SU-DHL-6 (cell line): ENCODE results near the gene GPRIN3.

Experiments
- CTCF ChIP-seq: fragments of 200-600 bp; sonication (generic); IDR thresholded peaks from one replicate; pipeline ENCODE4 v1.5.1; 2017; ENCODE audit warnings: antibody characterized with exemption, mild to moderate bottlenecking, low read length, moderate library complexity; ENCODE audit not compliant: insufficient read depth, poor library complexity, severe bottlenecking
- EZH2phosphoT487 ChIP-seq: fragments of 200-600 bp; sonication (generic), shearing (Covaris generic); conservative IDR thresholded peaks from 2 replicates; pipeline ENCODE4 v1.6.1; 2018; ENCODE audit warnings: mild to moderate bottlenecking, antibody characterized with exemption, low read length, moderate library complexity, mixed read lengths

GRCh38 chr4:89284828-89285227 lies 22.8 kb downstream of the GPRIN3 start:
- TF ChIP-seq CTCF (no peak), EZH2phosphoT487 (no peak)
